ENCODE data around the gene TPPP2. TPM values are rescaled to one million over a fixed set of nuclear protein-coding genes. Genes with fewer than 3 reads are reported as not detected.

The TPPP2 gene
- total RNA-seq, 1 donor from 2014 or later: not detected

- Histone ChIP-seq H3K4me1 (peaks cover 11% of the 10 kb centered on the region), H3K4me3 (no peak overlapping the region), H3K27me3 (ENCODE audit: low read depth) (no peaks in the 10 kb centered on the region), H3K27ac (peak overlapping the region; percentile 85), H3K36me3 (peaks cover 8% of the 10 kb centered on the region), H3K9me3 (no peaks in the 10 kb centered on the region)
- intact Hi-C loops (cut with DNase I): no loop called here
- DNase-seq (no peak), ATAC-seq (no peak)
- TF ChIP-seq, protein P1, sequence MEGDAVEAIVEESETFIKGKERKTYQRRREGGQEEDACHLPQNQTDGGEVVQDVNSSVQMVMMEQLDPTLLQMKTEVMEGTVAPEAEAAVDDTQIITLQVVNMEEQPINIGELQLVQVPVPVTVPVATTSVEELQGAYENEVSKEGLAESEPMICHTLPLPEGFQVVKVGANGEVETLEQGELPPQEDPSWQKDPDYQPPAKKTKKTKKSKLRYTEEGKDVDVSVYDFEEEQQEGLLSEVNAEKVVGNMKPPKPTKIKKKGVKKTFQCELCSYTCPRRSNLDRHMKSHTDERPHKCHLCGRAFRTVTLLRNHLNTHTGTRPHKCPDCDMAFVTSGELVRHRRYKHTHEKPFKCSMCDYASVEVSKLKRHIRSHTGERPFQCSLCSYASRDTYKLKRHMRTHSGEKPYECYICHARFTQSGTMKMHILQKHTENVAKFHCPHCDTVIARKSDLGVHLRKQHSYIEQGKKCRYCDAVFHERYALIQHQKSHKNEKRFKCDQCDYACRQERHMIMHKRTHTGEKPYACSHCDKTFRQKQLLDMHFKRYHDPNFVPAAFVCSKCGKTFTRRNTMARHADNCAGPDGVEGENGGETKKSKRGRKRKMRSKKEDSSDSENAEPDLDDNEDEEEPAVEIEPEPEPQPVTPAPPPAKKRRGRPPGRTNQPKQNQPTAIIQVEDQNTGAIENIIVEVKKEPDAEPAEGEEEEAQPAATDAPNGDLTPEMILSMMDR (IDR thresholded peaks at IDR 0.05): no peak
These were observed 3.6 kb upstream of the TPPP2 start for GRCh38 chr14:21026274-21026987.

GRCh38 chr14:21026988-21027315 is 3.1 kb upstream of the TPPP2 start:
- H3K36me3 ChIP-seq: peaks cover 3% of the 10 kb centered on the region
- intact Hi-C loops (cut with DNase I): no loop called here
- ATAC-seq (no peak), DNase-seq (no peak)
- peaks cover 11% of the 10 kb centered on the region for H3K4me1 ChIP-seq
- H3K27me3 ChIP-seq (ENCODE audit: low read depth): no peaks in the 10 kb centered on the region
- no peak overlapping the region for H3K4me3 ChIP-seq
- H3K9me3 ChIP-seq: no peaks in the 10 kb centered on the region
- TF ChIP-seq, protein P1 (IDR thresholded peaks at IDR 0.05): no peak
- H3K27ac ChIP-seq: peak overlapping the region; percentile 85

DNA sequence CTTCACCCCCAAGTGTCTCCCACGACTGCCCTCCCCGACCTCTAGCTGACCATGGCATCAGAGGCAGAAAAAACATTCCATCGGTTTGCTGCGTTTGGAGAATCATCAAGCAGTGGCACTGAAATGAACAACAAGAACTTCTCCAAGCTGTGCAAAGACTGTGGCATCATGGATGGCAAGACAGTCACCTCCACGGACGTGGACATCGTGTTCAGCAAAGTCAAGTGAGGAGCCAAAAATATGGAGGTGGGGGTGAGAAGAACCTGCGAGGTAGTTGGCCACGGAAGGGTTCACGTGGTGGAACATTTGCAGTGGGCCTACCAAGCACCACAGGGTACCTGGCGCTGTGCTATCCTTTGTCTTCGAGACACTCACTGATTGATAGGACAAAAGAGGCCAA is 514 bp downstream of the TPPP2 start:
- no peak overlapping the region for H3K27ac ChIP-seq
- intact Hi-C loops (cut with DNase I): no loop called here
- no peaks in the 10 kb centered on the region for H3K9me3 ChIP-seq
- no peaks in the 10 kb centered on the region for H3K36me3 ChIP-seq
- DNase-seq (no peak), ATAC-seq (no peak)
- no peak overlapping the region for H3K4me3 ChIP-seq
- no peaks in the 10 kb centered on the region for H3K4me1 ChIP-seq
- TF ChIP-seq, protein P1 (IDR thresholded peaks at IDR 0.05): no peak
- H3K27me3 ChIP-seq (ENCODE audit: low read depth): no peaks in the 10 kb centered on the region

DNA sequence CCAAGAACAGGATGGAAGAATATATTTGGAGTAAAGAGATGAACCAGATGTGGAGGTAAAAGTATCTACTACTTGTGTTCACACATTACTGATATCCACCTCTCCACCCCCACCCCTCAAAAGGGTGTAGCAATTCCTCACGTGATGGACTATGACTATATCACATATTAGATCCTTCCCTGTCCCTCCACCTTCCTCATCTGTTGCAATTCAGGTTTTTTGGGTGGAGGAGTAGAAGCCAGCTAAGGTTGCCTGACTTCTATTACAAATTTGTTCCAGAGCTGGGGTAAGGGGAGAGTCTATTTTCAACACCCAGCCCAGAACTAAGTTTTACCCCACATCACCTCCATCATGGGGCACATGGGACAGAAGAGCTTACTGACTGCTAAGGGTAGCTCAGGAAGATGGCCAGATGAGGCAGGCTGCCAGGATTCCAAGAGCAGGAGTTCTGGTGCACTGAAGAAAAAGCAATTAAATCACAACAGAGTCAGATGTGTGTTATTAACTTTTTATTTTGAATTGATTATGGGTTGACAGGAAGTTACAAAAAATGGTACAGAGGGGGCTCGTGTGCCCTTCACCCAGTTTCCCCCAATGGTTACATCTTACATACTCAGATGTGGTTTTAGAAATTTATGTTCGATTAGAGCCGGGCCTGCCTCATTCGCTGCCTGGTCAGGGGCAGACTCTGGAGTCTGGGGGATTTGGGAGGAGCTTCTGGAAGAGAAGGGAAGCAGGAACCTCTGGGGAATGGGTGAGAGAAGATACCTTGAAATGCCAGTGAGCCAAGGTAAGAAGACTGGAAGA is 2.5 kb downstream of the TPPP2 start:
- TF ChIP-seq, protein P1 (IDR thresholded peaks at IDR 0.05): no peak
- H3K9me3 ChIP-seq: no peaks in the 10 kb centered on the region
- H3K36me3 ChIP-seq: no peaks in the 10 kb centered on the region
- H3K4me1 ChIP-seq: no peaks in the 10 kb centered on the region
- no peak overlapping the region for H3K4me3 ChIP-seq
- intact Hi-C loops (cut with DNase I): no loop called here
- DNase-seq (no peak), ATAC-seq (no peak)
- H3K27ac ChIP-seq: no peak overlapping the region
- H3K27me3 ChIP-seq (ENCODE audit: low read depth): no peaks in the 10 kb centered on the region

DNA sequence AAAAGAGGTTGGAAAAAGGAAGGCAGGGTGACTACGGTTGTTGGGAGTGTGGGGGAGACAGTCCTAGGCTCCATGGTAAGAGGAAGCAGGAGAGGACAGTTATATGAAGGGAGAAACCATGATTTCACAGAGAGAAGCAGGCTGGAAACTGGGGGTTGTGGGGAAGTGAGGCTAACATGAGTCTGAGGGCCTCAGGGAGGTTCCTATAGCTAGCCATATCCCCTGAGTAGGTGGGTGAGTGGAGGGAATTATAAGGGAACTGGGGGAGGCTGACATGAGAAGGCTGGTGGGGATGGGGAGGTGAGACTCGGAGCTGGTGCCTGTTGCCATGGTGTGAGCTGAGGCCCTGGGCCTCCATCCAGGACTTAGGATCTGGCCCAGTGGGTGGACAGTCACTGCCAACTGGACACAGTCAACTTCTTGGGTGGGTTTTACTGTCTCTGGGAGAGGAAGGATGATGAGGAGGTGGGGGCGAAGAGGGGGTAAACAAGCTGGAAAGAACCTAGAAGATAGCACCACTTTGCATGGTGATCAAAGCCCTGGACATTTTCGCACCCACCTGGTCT is 3.2 kb downstream of the TPPP2 start:
- H3K4me1 ChIP-seq: peaks cover 3% of the 10 kb centered on the region
- TF ChIP-seq, protein P1 (IDR thresholded peaks at IDR 0.05): no peak
- H3K27ac ChIP-seq: no peak overlapping the region
- no peak for DNase-seq
- no peaks in the 10 kb centered on the region for H3K27me3 ChIP-seq (ENCODE audit: low read depth)
- ATAC-seq: no peak
- no peaks in the 10 kb centered on the region for H3K36me3 ChIP-seq
- no peak overlapping the region for H3K4me3 ChIP-seq
- H3K9me3 ChIP-seq: no peaks in the 10 kb centered on the region
- intact Hi-C loops (cut with DNase I): no loop called here
